ENCODE measurements around the gene CREB5.
"Not testable (repeated sequence)": the region's sequence is repeated elsewhere in the genome, so short reads cannot be mapped to it uniquely, and the experiment has no call there.

CREB5 gene

DNA sequence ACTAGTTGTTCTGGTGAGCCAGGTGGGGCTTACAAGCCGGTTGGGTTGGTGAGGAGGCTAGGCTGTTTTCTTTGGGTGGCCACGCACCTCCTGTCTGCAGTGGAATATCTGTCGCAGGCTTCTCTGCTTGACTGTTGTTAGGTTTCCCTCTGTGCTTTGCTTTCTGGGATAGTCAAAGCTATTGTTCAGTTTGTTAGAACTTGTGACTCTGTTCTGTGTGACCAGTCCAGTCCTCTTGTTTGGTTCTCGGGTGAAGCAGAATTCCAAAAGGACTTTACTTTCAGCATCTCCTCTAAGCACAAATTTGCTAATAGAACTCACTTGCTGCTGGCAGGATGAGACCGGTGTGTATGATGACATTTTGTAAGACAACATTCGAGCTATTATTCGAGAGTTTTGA, 105.3 kb downstream of the CREB5 start:
- DNase-seq: no peak

DNA sequence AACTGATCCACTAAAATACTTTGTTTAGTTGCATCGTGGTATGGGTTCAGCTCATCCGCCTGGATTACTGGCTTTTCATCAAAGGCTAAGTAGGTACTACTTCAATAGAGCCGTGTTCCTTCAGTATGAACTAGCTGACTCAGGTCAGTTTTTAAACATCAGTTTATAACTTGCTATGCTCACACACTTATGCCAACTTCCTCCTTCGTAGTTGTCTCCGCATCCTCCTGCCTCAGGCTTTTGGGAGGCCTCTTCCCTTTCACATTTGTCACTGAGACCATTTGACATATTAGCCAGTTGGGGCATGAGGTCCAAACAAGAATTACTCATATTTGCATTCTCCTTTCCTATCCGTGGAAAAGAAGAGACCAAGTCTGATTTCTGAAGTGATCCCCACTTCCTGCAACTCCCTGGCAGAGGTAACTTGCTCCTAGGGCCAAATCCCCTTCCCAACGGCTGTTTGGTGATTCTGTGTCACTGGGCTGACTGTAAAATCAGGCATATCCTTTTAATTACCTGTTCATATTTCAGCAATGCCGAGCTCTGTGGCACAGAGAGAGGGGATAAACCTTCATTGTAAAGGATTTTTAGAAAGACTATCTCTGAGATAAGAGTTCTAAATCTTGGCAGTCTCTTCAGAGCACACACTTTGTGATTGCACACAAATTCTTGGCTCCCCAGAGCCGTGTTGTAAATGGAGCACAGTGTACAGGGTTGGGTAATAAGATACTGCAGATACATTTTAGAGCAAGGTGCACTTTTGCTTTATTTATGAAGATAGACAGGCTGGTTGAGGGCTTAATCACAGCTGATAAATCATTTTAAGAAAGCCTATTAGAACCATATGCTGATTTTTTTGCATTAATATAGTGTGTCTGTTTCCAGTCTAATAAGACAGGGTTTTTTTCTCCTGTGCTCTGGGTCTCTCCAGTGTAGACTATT, 108.0 kb downstream of the CREB5 start:
- no peak for DNase-seq

DNA sequence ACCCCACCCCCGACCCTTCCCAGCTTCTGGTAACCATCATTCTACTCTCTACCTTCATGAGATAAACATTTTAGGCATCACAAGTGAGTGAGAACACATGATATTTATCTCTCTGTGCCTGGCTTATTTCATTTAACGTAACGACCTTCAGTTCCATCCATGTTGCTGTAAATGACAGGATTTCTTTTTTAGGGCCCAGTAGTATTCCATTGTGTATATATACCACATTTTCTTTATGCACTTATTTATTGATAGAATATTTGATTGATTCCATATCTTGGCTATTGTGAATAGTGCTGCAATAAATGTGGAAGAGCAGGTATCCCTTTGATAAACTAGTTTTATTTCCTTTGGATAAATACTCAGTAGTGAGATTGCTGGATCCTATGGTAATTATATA, 112.7 kb downstream of the CREB5 start:
- no peak for DNase-seq

DNA sequence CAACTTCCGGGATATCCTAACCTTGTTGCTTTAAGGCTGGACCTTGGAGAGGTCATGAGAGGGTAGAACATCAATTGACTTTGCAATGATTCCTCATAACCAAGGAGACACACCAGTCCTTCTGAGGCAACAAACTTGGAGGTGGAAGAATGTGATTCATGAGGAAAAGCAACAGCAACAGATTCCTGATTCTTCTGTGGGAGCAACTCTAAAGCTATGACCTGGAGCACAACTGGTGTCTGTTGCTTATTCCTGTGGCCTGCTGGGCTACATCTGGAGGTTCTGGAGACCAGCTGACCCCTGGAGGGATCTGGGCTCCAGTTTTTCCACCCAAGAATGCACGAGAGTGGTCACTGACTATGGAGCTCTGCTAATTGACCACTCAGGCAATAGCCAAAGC, 116.6 kb downstream of the CREB5 start:
- DNase-seq: no peak

DNA sequence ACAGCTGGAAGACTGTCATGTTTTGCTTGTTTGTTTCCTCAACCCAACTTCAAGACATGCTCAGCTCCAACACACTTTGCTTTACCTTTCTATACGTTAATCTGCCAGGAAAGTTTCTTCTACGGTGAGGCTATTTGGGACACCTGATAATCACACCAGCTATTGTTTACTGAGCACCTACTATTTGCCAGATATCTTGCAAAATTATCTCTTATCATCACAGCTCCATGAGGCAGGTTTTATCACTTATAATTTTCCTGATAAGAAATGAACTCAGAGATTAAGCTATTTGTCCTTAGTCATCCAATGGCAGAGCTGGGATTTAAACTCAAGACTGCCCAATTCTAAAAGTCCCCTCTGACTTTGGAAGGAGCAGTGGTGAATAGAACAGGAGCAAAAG, 117.4 kb downstream of the CREB5 start:
- no peak for DNase-seq

DNA sequence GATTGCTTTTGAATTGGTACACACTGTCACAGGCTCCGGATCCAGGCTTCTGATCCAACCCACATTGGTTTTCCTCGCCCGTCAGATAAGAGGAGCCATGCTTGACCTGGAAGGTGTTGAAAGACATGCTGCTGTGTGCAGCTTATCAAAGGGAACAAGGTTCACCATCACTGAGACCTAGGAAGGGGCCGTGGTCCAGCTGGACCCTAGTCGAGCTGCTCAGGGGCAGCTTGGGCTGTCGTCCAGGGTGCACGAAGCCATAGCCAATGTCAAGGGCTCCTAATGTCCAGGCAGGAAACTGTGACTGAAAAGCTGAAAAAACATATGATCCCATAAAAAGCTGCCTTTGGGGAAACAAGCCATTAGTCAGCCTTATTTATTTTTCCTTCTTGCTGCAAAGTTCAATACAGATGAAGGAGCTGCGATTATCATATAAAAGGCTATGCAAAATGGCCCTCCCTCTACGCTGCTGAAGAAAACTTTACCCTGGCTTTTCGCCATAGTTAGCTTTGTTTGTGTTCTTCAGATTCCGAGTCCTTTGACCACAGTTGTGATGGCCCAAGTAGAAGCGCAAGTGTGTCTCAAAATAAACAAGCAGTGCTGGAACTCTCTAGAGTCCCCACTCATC, 118.0 kb downstream of the CREB5 start:
- DNase-seq: no peak

DNA sequence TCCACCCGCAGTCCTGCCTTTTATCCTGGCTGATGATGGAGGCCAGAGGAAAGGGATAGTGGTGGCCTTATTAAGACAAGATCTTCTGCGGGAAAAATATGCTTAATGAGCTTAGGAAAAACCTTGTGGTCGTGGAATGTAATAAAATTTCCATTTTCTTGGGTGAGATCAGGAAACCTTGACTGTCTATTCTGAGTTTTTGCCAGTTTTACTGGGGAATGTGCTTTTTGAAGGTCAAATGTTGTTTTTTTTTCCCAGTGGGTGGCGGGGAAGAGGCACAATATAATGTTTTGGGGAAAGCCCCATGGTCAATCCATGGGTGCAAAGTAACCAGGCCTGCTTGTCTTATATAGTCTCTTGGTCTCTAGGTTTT, 118.5 kb downstream of the CREB5 start:
- DNase-seq: no peak

DNA sequence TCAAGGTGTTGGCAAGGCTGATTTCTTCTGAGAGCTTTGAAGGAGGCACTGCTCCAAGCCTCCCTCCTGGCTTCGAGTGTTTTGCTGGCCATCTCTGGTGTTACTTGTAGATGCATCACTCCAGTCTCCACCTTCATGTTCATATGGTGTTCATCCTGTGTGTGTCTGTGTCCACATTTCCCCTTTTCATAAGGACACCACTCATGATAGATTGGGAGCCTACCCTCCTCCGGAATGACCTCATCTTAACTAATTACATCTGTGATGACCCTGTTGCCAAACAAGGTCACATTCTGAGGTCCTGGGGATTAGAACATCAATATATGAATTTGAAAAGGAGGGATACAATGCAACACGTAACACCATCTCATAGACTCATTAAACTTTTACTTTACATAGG, 119.0 kb downstream of the CREB5 start:
- DNase-seq: no peak

DNA sequence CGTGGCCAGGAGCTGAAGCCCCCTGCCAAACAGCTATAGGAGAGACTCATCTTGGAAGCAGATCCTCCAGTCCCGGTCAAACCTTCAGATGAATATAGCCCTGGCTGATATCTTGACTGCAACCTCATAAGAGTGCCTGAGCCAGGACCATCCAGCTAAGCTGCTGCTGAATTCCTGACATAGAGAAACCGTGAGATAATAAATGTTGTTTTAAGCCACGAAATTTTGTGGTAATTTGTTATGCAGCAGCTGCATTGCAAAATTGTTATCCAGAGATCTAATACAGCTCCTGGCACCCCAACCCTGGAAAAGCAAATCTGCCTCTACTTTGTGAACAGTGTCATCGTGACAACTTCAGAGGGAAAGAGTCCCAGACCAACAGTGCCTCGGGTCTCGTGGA, 119.9 kb downstream of the CREB5 start:
- no peak for DNase-seq

DNA sequence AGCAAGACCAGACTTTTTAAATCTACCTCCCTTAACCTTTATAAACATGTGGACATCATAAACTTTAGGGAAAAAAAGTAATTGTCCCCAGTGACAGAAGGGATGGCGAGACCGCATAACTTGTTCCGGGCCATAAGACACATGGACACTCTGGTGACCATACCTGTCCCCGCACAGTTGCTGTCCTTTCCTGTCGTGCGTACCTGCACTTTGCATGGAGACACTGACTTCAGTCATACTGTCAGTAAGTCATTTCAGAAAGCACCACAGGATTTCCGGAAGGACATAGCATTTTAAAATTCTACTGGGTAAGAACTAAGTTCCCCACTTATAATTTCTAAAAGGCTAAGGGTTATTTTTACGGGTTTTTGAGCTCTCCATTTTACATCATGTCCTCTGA, 120.9 kb downstream of the CREB5 start:
- DNase-seq: no peak

DNA sequence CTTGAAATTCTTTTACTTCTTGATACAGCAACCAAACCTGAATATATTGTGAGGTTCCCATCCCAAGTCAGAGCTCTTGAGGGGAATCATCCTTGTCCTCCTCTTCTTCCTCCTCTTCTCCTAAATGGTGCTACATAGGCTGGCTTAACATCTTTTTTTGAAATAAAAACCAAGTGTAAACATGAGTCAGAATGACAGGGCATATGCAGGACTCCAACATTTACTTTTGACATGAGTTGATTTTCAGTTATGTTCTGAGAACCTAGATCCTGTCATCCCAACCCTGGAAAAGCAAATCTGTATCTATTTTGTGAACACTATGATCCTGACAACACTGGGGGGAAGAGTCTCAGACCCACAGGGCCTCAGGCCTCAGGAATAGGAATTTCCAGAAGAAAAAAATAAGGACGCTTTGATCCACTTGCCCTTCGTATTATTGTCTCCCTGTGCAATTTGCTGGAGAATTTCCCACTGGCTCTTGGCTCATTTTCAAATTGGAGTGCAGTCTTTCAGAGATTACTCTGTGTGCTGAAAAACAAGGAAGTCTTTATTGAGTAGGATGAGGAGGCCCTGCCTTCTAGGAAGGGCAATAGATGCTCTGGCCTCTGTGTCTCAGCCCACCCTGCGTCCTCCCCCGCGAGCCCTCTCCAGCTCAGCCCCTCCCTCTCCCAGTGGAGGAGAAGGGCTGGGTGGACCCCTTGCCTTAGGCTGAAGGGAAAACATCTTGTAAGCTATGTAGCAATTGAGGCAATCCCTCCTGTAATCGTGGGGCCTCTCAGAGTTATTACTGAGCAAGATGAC, 121.6 kb downstream of the CREB5 start:
- no peak for DNase-seq

DNA sequence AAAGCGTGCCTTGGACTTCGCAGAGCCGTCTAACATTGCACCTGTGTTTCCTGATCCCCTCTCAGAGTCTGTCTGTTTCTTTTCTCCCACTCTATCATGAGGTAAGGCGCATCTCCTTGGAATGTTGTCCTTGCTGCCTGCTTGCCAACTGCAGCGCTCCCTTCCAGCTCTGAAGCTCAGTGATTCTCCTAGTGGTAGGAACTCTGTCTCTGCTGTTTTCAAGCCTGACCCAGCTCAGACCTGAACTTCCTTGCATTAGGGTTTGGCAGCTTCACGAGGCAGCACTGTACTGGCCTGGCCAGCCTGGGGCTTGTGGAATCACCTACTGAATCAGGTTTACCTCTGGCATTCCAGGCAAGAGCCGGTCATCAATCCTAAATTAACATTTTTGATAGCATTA, 123.9 kb downstream of the CREB5 start:
- DNase-seq: no peak

DNA sequence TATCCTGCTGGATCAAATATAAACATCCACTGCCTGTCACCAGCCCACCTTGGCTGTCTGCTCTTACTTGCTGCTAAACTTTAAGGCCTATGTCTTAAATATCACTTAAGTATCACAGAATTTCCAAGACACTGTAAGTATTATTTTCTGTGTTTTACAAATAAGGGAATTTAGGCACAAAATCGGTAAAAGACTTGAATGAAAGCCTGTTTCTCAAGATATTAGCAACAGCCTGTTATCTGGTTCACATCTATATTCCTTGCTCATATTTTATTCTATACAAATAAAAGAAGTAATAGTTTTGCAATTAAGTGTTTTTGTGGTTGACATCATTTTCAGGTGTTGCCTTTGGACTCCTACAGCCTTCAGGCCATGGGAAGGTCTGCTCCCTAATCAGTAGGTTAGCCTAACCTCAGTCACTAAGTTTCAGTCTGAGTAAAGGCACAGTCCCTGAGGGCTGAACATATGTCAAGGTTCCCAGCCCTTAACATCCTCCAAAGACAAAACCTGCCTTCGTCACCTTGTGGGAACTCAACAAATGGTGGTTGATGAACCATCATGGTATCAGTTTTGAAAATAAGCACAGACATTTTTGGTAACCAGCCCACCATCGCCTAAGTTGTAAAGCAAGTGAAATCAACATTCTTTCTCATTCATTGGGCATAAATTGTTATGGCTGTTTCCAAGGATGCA, 127.1 kb downstream of the CREB5 start:
- no peak for DNase-seq

DNA sequence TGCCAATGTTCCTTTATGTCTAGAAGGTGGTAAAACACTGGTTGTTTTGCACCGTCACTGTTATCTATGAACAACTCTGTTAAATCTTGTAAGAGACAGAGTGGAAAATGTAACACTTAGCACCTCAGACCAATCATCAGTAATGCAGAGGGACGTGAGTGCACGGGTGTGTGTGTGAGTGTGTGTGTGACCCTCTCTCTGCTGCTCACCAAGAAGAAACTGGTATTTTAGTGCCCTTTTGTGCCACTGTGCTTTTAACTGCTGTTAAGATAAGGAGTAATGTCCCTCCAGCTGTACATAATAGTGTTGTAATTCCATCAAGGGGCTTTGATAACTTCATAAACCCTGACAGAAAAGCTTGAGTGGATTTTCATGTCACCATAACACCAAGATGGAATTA, 130.1 kb downstream of the CREB5 start:
- DNase-seq: no peak

DNA sequence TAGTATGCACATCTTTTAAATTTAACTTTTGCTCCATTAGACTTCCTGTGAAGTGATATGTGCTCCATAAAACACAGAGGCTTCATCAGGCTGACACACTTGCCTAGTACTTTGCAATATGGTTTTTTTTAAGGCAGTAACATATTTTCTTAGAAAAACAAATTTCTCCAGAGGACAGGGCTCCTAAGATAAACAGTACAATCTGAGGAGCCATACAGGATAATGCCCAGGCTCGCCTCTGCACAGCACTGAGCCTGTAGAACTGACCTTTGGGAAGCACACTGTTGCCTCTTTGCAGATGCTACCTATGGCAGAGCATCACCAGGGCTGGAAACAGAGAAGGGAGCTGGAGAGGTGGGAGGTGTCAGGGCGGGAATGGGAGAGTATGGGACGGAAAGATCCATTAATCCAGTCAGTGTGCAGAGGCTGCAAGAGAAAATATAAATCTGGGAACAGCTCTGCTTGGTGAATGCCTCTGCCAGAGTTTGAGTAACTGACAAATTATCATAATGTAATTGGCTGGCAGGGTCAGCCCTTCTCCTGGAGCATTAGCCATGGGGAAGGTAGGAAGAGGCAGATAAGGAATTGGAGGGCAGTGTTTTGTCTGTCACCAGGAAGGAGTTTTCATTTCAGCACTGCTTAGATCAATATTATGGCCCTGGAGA, 132.3 kb downstream of the CREB5 start:
- DNase-seq: no peak

DNA sequence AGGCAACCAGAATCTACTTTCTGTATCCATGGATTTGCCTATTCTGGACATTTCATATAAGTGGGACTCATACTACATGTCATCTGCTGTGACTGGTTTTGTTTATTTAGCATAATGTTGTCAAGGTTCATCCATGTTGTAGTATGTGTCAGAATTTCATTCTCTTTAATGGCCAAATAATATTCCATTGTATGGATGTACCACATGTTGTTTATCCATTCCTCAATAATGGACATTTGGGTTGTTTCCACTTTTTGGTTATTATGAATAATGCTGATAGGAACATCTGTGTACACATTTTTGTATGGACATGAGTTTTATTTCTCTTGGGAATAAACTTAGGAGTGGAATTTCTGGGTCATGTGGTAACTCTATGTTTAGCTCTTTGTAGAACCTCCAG, 133.7 kb downstream of the CREB5 start:
- DNase-seq: no peak

DNA sequence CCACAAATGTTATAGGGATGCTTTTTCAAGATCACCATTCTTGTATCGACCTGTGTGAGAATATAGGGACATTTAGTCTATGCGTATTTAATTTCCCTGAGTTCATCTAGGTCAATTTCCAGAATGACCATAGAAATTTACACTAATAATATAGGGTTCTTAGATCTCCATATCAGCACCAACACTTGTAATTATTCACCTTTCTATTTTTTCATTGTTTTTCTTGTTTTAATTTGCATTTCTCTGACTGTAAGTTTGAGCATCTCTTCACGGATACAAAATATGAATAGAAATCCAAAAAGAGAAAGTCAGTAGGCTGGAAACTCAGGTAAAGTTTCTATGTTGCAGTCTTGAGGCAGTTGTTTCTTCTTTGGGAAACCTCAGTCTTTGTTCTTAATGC, 134.8 kb downstream of the CREB5 start:
- no peak for DNase-seq

DNA sequence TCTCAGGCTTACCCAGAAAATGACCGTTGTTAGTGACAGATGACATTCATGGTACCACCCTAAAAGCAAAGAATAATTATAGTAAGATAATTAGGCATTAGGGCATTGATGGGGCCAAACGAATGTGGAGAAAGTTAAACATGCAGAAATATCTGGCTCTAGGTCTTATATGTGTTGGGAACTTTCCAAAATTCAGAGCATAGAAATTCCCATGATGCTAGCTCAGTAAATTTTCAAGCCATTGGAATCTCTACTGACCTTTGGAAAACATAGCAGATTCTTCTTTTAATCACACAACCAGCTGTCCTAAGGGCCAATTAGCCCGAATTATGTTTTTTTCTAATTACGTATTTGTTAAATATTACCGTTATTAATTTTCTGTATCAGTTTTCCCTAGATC, 136.1 kb downstream of the CREB5 start:
- DNase-seq: no peak

DNA sequence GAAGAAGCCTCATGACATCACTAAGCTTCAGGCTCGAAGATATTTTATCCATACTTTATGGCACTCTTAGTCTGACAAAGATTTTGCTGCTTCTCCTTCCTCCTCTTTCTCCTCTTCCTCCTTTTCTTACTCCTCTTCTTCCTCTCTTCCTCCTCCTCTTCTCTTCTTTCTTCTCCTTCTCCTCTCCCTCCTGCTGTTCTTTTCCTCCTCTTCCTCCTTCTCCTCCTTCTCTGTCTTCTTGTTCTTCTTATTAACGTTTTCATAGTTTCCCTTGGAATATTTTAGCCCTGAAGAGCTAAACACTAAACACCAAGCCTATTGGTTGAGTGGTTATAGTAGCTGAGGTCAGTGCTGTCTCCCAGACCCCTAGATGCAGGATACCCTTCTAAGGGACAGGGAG, 137.7 kb downstream of the CREB5 start:
- no peak for DNase-seq

DNA sequence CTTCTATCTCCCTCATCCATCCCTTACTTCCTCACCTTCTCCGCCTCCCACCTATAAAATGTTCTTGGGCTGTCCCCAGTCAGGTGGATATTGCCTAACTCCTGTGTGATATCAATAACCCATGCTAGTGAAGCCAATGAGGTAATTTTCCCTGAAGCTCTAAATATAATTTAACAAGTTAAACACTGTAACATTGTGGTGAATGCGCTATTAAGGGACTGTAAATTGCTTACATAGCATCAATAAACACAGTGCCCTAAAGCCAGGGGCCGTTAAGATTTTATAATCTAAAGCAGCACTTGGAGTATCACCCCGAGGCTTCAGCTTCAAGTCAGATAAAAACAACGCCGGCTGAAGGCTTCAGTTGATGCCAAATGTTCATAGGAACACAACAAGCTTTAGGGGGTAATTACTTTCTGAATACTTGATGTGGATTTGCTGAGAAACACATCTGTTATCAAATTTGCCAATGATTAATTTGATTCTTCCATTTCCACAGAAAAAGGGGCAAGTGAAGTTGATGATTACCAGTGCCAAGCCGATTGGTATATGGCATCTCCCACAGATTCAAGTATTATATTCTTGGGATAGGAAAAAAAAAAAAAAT, 138.4 kb downstream of the CREB5 start:
- no peak for DNase-seq

DNA sequence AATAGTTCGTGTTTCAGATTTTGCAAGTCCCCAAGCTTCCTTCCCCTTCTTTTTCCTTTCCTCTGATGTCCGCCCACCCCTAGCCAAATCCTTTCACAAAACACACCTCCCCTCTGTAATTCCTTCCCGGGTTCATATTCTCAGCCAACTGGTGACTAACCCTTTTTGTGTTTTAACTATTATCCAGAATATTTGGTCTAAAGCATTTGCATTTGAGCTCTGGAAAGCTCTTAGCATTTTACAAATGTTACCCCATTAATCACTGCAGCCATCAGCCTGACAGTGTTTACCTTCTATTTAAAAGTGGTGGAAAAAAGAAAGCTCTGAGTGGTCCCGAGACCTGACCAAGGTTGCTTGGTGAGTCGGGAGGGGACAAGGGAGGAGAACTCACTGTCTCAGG, 139.0 kb downstream of the CREB5 start:
- no peak for DNase-seq

DNA sequence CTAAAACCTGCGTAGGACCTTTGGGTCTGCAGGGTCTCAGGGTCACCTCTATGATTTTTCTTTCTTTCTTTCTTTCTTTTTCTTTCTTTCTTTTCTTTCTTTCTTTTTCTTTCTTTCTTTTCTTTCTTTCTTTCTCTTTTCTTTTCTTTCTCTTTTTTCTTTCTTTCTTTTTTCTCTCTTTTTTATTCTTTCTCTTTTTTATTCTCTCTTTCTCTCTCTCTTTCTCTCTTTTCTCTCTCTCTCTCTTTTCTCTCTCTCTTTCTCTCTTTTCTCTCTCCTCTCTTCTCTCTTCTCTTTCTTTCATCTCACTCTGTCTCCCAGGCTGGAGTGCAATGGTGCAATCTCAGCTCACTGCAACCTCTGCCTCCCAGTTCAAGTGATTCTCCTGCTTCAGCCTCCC, 139.4 kb downstream of the CREB5 start:
- not testable (repeated sequence) for DNase-seq
